Panc1 (cell line): ENCODE results near the gene PRR22. TPM values are rescaled to one million over a fixed set of nuclear protein-coding genes. Genes with fewer than 3 reads are reported as not detected.

Experiments used
- ATAC-seq: fragments of 200-7000 bp; cut with Tn5 transposase; 2 replicates; pipeline ENCODE4 v1.9.1; 2020; ENCODE audit warnings: mild to moderate bottlenecking, moderate library complexity
- BruUV-seq: library from RNA; stranded (reverse); fragments of 400-500 nt; replicated peaks from 2 replicates; lab custom pipeline; 2021; lab: Mats Ljungman, UMichigan
- CTCF ChIA-PET: fragments of 300-600 bp; sonication (Branson Sonifier 250); formaldehyde crosslinking; loops from one replicate; lab custom pipeline; 2022; ENCODE audit warnings: antibody characterized with exemption; lab: Charles Lee
- POLR2A ChIA-PET: fragments of 300-600 bp; sonication (Branson Sonifier 250); formaldehyde crosslinking; loops from one replicate; lab custom pipeline; 2022; ENCODE audit warnings: antibody characterized with exemption; lab: Charles Lee
- DNase-seq: peaks from one replicate; pipeline ENCODE4 v3.0.0-alpha.2; 2010; ENCODE audit warnings: low read depth, low spot score
- H3K27ac ChIP-seq: 2 replicates; pipeline ENCODE4 v1.5.1; 2011; ENCODE audit warnings: mild to moderate bottlenecking, low read length, inconsistent platforms
- H3K27me3 ChIP-seq: fragments of 200-500 bp; sonication (Bioruptor generic); 2 replicates; pipeline ENCODE4 v1.6.0; 2014; ENCODE audit warnings: low read length, inconsistent platforms; ENCODE audit not compliant: control insufficient read depth, insufficient read depth
- H3K36me3 ChIP-seq: fragments of 200-500 bp; sonication (Bioruptor generic); 2 replicates; pipeline ENCODE4 v1.5.1; 2014; ENCODE audit warnings: inconsistent platforms, mild to moderate bottlenecking, low read length, moderate library complexity; ENCODE audit not compliant: control insufficient read depth, insufficient read depth
- H3K4me1 ChIP-seq: 2 replicates; pipeline ENCODE4 v1.5.1; 2011; ENCODE audit warnings: inconsistent platforms, mild to moderate bottlenecking, low read length, moderate library complexity; ENCODE audit not compliant: control insufficient read depth, insufficient read depth
- H3K4me3 ChIP-seq, 2 experiments: 2 replicates each; pipeline ENCODE4 v1.5.1; 2011 to 2012; ENCODE audit warnings: low read depth in 2 of 2, low read length in 2 of 2, mild to moderate bottlenecking in 2 of 2, inconsistent platforms in 1 of 2, moderate library complexity in 1 of 2
- H3K9me3 ChIP-seq: fragments of 200-500 bp; sonication (Bioruptor generic); 2 replicates; pipeline ENCODE4 v1.5.1; 2014; ENCODE audit warnings: low read depth, mild to moderate bottlenecking, inconsistent platforms, low read length, moderate library complexity; ENCODE audit not compliant: control insufficient read depth, insufficient read depth
- CTCF ChIP-seq: fragments of 450-650 bp; IDR thresholded peaks from 2 replicates; pipeline ENCODE4 v1.5.1; 2017; ENCODE audit warnings: mild to moderate bottlenecking
- POLR2AphosphoS5 ChIP-seq: IDR thresholded peaks from 2 replicates; pipeline ENCODE4 v1.6.1; 2012; ENCODE audit warnings: mild to moderate bottlenecking, low read depth, low read length, moderate library complexity
- REST ChIP-seq, 2 experiments: IDR thresholded peaks; 2 replicates each; pipeline ENCODE4 v1.6.1; 2011 to 2012; ENCODE audit warnings: low read depth in 2 of 2, control low read depth in 1 of 2, low read length in 1 of 2, mild to moderate bottlenecking in 1 of 2, moderate library complexity in 1 of 2; ENCODE audit not compliant: insufficient read depth in 1 of 2
- SIN3A ChIP-seq: IDR thresholded peaks from 2 replicates; pipeline ENCODE4 v1.6.1; 2012; ENCODE audit warnings: low read depth, mild to moderate bottlenecking, low read length, moderate library complexity, borderline replicate concordance; ENCODE audit not compliant: insufficient read depth
- TCF7L2 ChIP-seq: IDR thresholded peaks from 2 replicates; pipeline ENCODE4 v1.6.1; 2011; ENCODE audit warnings: mild to moderate bottlenecking, low read depth, low read length, inconsistent platforms
- in situ Hi-C: cut with HindIII; loops from 2 replicates; pipeline ENCODE4 v1.10.0; 2016; ENCODE audit warnings: low sequenced_read_pairs, low pct_unique_long_range_greater_than_20kb
- intact Hi-C: fragments of 100-400 bp; cut with micrococcal nuclease; formaldehyde crosslinking; loops from one replicate; pipeline ENCODE4 v1.10.0; 2022; ENCODE audit not compliant: unreplicated experiment
- total RNA-seq: library from RNA; stranded (reverse); gene quantifications from one replicate; pipeline ENCODE4 v1.2.1, GENCODE V29; 2021; ENCODE audit not compliant: unreplicated experiment

Gene PRR22
- total RNA-seq, 1 experiment from 2014 or later: 5.9 TPM

GRCh38 chr19:5809469-5809868 lies 24.9 kb upstream of the PRR22 start:
- ChIA-PET CTCF (interaction anchor here (0.6 kb wide), 1 partner anchor 21 kb away, joined by 3 read pairs; no protein-coding TSS in a partner anchor), POLR2A (interaction anchor here (0.7 kb wide), 1 partner anchor 20 kb away, joined by 8 read pairs; no protein-coding TSS in a partner anchor)
- Histone ChIP-seq H3K4me1 (no peaks in the 10 kb centered on the region), H3K36me3 (no peaks in the 10 kb centered on the region), H3K27ac (no peak overlapping the region), H3K4me3 (no peak overlapping the region), H3K27me3 (no peaks in the 10 kb centered on the region), H3K9me3 (no peaks in the 10 kb centered on the region)
- intact Hi-C loops: loop anchor here (10.0 kb wide), 1 partner anchor 85 kb away; no protein-coding TSS in a partner anchor
- ATAC-seq: no peak
- no peak for TF ChIP-seq POLR2AphosphoS5
- TF ChIP-seq REST (IDR thresholded peaks at IDR 0.05; ENCODE audit: insufficient read depth in 1 of 2, low read depth in 2 of 2, low read length in 1 of 2): no peak
- TF ChIP-seq SIN3A: no peak
- no peak for TF ChIP-seq TCF7L2
- TF ChIP-seq CTCF: no peak
- no peak for DNase-seq
- BruUV-seq: no TSS peak
- in situ Hi-C loops: no loop called here

- in situ Hi-C loops: no loop called here
- intact Hi-C loops: loop anchor here (10.0 kb wide), 1 partner anchor 86 kb away; no protein-coding TSS in a partner anchor
Measured at GRCh38 chr19:5809053-5809452, 24.5 kb upstream of the PRR22 start.

More at GRCh38 chr19:5809053-5809452, 24.5 kb upstream of the PRR22 start:
- ChIA-PET POLR2A (no interaction called here), CTCF (interaction anchor here (0.6 kb wide), 1 partner anchor 22 kb away, joined by 3 read pairs; no protein-coding TSS in a partner anchor)
- Histone ChIP-seq H3K27ac (no peak overlapping the region), H3K4me3 (no peak overlapping the region), H3K27me3 (no peaks in the 10 kb centered on the region), H3K4me1 (no peaks in the 10 kb centered on the region), H3K9me3 (no peaks in the 10 kb centered on the region), H3K36me3 (no peaks in the 10 kb centered on the region)
- ATAC-seq (no peak), DNase-seq (no peak)
- BruUV-seq: no TSS peak
- TF ChIP-seq SIN3A (no peak), REST (IDR thresholded peaks at IDR 0.05; ENCODE audit: insufficient read depth in 1 of 2, low read depth in 2 of 2, low read length in 1 of 2) (no peak), TCF7L2 (no peak), CTCF (no peak), POLR2AphosphoS5 (no peak)
